Progenitor cell of endocrine pancreas (in vitro differentiated cells): ENCODE measurements around the gene IL27RA. TPM values are rescaled to one million over a fixed set of nuclear protein-coding genes. Genes with fewer than 3 reads are reported as not detected.

ENCODE experiments used
- DNase-seq: peaks from one replicate; pipeline ENCODE4 v3.0.0; 2021; ENCODE audit warnings: low spot score; ENCODE audit not compliant: unreplicated experiment
- H3K27ac Mint-ChIP-seq: 2 replicates; pipeline ENCODE4 v1.8.0; 2021; ENCODE audit warnings: mild to moderate bottlenecking, moderate library complexity, mixed read lengths
- H3K27me3 Mint-ChIP-seq: 2 replicates; pipeline ENCODE4 v1.8.0; 2021; ENCODE audit warnings: mixed read lengths
- H3K36me3 Mint-ChIP-seq: 2 replicates; pipeline ENCODE4 v1.8.0; 2022; ENCODE audit warnings: mixed read lengths; ENCODE audit not compliant: insufficient read depth
- H3K4me1 Mint-ChIP-seq: 2 replicates; pipeline ENCODE4 v1.8.0; 2021; ENCODE audit warnings: low read depth, mixed read lengths
- H3K4me3 Mint-ChIP-seq: 2 replicates; pipeline ENCODE4 v1.8.0; 2021; ENCODE audit warnings: low read depth, mild to moderate bottlenecking, moderate library complexity, mixed read lengths
- H3K9me3 Mint-ChIP-seq: 2 replicates; pipeline ENCODE4 v1.8.0; 2021; ENCODE audit warnings: low read depth, mixed read lengths
- CTCF ChIP-seq: fragments of 200-600 bp; sonication (generic); IDR thresholded peaks from one replicate; pipeline ENCODE4 v1.5.0; 2021; ENCODE audit warnings: antibody characterized with exemption, mild to moderate bottlenecking; ENCODE audit not compliant: unreplicated experiment
- total RNA-seq: library from RNA; stranded (reverse); gene quantifications from 2 replicates; pipeline ENCODE4 v1.2.1, GENCODE V29; 2021

Gene IL27RA
- total RNA-seq, 1 donor from 2014 or later = 3.7 TPM

GRCh38 chr19:14093117-14093823 lies 61.7 kb downstream of the IL27RA start:
- peaks cover 22% of the 10 kb centered on the region for H3K36me3 Mint-ChIP-seq
- no peak for TF ChIP-seq CTCF

GRCh38 chr19:14094854-14095253 lies 63.3 kb downstream of the IL27RA start:
- Mint-ChIP-seq H3K9me3 (peaks cover 3% of the 10 kb centered on the region), H3K27me3 (no peaks in the 10 kb centered on the region), H3K27ac (no peak overlapping the region), H3K36me3 (peaks cover 18% of the 10 kb centered on the region), H3K4me3 (no peak overlapping the region), H3K4me1 (peaks cover 8% of the 10 kb centered on the region)
- TF ChIP-seq CTCF = no peak
- DNase-seq = no peak

More at GRCh38 chr19:14093117-14093823, 61.7 kb downstream of the IL27RA start:
- H3K4me3 Mint-ChIP-seq = peak overlapping the region; percentile 40
- peaks cover 3% of the 10 kb centered on the region for H3K9me3 Mint-ChIP-seq
- no peak overlapping the region for H3K27ac Mint-ChIP-seq
- no peak for DNase-seq
- peaks cover 3% of the 10 kb centered on the region for H3K27me3 Mint-ChIP-seq
- H3K4me1 Mint-ChIP-seq = peaks cover 12% of the 10 kb centered on the region

GRCh38 chr19:14096272-14096992 lies 64.9 kb downstream of the IL27RA start:
- Mint-ChIP-seq H3K9me3 (peaks cover 3% of the 10 kb centered on the region), H3K27me3 (no peaks in the 10 kb centered on the region), H3K27ac (no peak overlapping the region), H3K36me3 (peaks cover 21% of the 10 kb centered on the region), H3K4me1 (peaks cover 7% of the 10 kb centered on the region), H3K4me3 (no peak overlapping the region)
- DNase-seq = no peak
- no peak for TF ChIP-seq CTCF

- no peak overlapping the region for H3K27ac Mint-ChIP-seq
- H3K36me3 Mint-ChIP-seq = peaks cover 21% of the 10 kb centered on the region
- H3K27me3 Mint-ChIP-seq = no peaks in the 10 kb centered on the region
Measured at GRCh38 chr19:14097532-14098151, 66.1 kb downstream of the IL27RA start.

More at GRCh38 chr19:14097532-14098151, 66.1 kb downstream of the IL27RA start:
- DNase-seq = no peak
- peaks cover 3% of the 10 kb centered on the region for H3K9me3 Mint-ChIP-seq
- no peaks in the 10 kb centered on the region for H3K4me1 Mint-ChIP-seq
- no peak overlapping the region for H3K4me3 Mint-ChIP-seq
- no peak for TF ChIP-seq CTCF
